Measurements from ENCODE around the gene C1QTNF3. TPM values are rescaled to one million over a fixed set of nuclear protein-coding genes. Genes with fewer than 3 reads are reported as not detected.

C1QTNF3 gene
- total RNA-seq, 4 donors from 2014 or later = 8.2 to 14.9 (median 13.2) TPM

GRCh38 chr5:33976307-33976706, 66.7 kb downstream of the C1QTNF3 start:
- Histone ChIP-seq H3K9me3 (no peaks in the 10 kb centered on the region), H3K27me3 (no peaks in the 10 kb centered on the region), H3K4me3 (no peak overlapping the region), H3K36me3 (no peaks in the 10 kb centered on the region), H3K27ac (no peak overlapping the region), H3K4me1 (peaks cover 0 to 15% (median 5%) of the 10 kb centered on the region in 3 donors)
- TF ChIP-seq POLR2AphosphoS5 (IDR thresholded peaks at IDR 0.05) (no peak), POLR2A (IDR thresholded peaks at IDR 0.05) (no peak), EP300 (IDR thresholded peaks at IDR 0.05) (no peak)
- no peak for ATAC-seq
- WGBS, 2 donors (ENCODE audit: low coverage in 1 of 2) = 15 to 33% methylated on average over 1 of the region's 1 CpG

- WGBS, 2 donors (ENCODE audit: low coverage in 1 of 2) = 6 to 23% methylated on average over 4 to 5 of the region's 5 CpGs
- no peak for ATAC-seq
- H3K36me3 ChIP-seq = no peaks in the 10 kb centered on the region
- no peak overlapping the region for H3K4me3 ChIP-seq
- H3K9me3 ChIP-seq = no peaks in the 10 kb centered on the region
- H3K27me3 ChIP-seq = no peaks in the 10 kb centered on the region
- no peak overlapping the region for H3K27ac ChIP-seq
- H3K4me1 ChIP-seq = peaks cover 0 to 15% (median 5%) of the 10 kb centered on the region in 3 donors
- TF ChIP-seq POLR2A (IDR thresholded peaks at IDR 0.05) = no peak
- no peak for TF ChIP-seq POLR2AphosphoS5 (IDR thresholded peaks at IDR 0.05)
- no peak for TF ChIP-seq EP300 (IDR thresholded peaks at IDR 0.05)
- no peak for TF ChIP-seq CTCF (IDR thresholded peaks at IDR 0.05)
Measured at GRCh38 chr5:33975852-33976251, 67.2 kb downstream of the C1QTNF3 start.

GRCh38 chr5:33973271-33973670, 69.7 kb downstream of the C1QTNF3 start:
- Histone ChIP-seq H3K27ac (no peak overlapping the region), H3K4me3 (no peak overlapping the region), H3K9me3 (no peaks in the 10 kb centered on the region), H3K27me3 (no peaks in the 10 kb centered on the region), H3K4me1 (peaks cover 0 to 25% (median 5%) of the 10 kb centered on the region in 3 donors), H3K36me3 (no peaks in the 10 kb centered on the region)
- ATAC-seq = no peak
- 72 to 78% methylated on average over 2 of the region's 2 CpGs for WGBS, 2 donors (ENCODE audit: low coverage in 1 of 2)
- TF ChIP-seq CTCF (IDR thresholded peaks at IDR 0.05) = no peak
- TF ChIP-seq POLR2A (IDR thresholded peaks at IDR 0.05) = no peak
- TF ChIP-seq EP300 (IDR thresholded peaks at IDR 0.05) = no peak
- no peak for TF ChIP-seq POLR2AphosphoS5 (IDR thresholded peaks at IDR 0.05)

GRCh38 chr5:33969572-33970452, 73.2 kb downstream of the C1QTNF3 start:
- ATAC-seq = no peak
- Histone ChIP-seq H3K4me3 (no peak overlapping the region), H3K4me1 (peaks cover 0 to 13% (median 0%) of the 10 kb centered on the region in 3 donors), H3K27ac (no peak overlapping the region), H3K9me3 (no peaks in the 10 kb centered on the region), H3K27me3 (no peaks in the 10 kb centered on the region), H3K36me3 (no peaks in the 10 kb centered on the region)
- 45 to 63% methylated on average over 8 to 10 of the region's 10 CpGs for WGBS, 2 donors (ENCODE audit: low coverage in 1 of 2)
- TF ChIP-seq EP300 (IDR thresholded peaks at IDR 0.05) (no peak), CTCF (IDR thresholded peaks at IDR 0.05) (peak; percentile 24 to 81 (median 49))

- Histone ChIP-seq H3K4me3 (no peak overlapping the region), H3K27me3 (no peaks in the 10 kb centered on the region), H3K4me1 (peaks cover 0 to 13% (median 0%) of the 10 kb centered on the region in 3 donors), H3K27ac (no peak overlapping the region), H3K36me3 (no peaks in the 10 kb centered on the region), H3K9me3 (no peaks in the 10 kb centered on the region)
- WGBS, 2 donors (ENCODE audit: low coverage in 1 of 2) = 60 to 66% methylated on average over 1 to 3 of the region's 3 CpGs
- TF ChIP-seq POLR2A (IDR thresholded peaks at IDR 0.05) (no peak), POLR2AphosphoS5 (IDR thresholded peaks at IDR 0.05) (no peak), CTCF (IDR thresholded peaks at IDR 0.05) (no peak), EP300 (IDR thresholded peaks at IDR 0.05) (no peak)
- ATAC-seq = no peak
Measured at GRCh38 chr5:33968211-33969005, 74.6 kb downstream of the C1QTNF3 start.
